T-helper 2 cell treated with Interferon-gamma antibody and Interleukin-4, amounts not matched to agents 100 ng/mL and 5 ng/mL, for 36 hours (primary cell): ENCODE data around the gene AKAP3. TPM values are rescaled to one million over a fixed set of nuclear protein-coding genes. Genes with fewer than 3 reads are reported as not detected.

Source experiments
- intact Hi-C: fragments of 100-400 bp; cut with micrococcal nuclease; formaldehyde crosslinking; loops from one replicate; pipeline ENCODE4 v1.15.1; 2023
- total RNA-seq: library from RNA; stranded (reverse); gene quantifications from 2 replicates; pipeline ENCODE4 v1.2.3, GENCODE V29; 2022

AKAP3 gene
- total RNA-seq, result 0.93 and 1.4 TPM in 2 replicates

DNA sequence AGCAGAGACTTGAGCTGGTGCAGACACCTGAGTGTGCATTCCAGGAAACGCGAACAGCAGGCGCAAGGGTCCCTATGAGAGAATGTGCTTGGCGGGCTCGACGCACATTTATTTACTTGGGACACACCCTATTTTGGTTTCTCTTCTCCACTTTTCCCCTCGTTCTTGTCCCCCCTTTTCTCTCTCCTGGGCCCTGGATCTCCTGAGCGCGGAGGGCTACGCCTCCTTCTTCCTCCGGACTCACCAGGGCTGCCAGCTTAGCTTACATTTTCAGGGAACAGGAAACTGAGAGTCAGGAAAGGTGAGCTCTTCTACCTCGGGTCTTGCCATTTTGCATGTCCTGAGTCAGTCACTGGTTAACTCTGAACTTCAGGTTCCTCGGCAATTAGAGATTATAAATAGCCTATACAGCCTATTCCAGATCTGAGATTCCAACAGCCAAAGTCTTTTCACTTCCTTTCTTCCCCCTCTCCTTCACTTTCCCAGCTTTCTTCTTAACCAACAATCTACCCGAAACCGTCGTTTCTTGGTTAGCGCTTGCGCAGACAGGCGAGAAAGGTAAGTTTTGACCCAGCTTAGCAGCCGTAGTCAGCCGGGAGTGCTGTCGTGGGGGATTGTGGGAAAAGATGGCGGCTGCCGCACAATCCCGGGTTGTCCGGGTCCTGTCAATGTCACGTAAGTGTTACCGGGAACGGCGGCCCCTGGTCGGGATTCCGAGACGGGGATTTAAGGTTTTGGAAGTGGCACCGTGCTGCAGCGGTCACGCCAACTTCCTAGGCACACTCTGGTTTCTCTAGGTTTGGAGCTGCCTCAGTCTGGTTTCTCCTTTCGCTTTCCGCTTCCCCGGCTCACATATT is at the start of gene AKAP3, which contains the start of gene NDUFA9:
AKAP3 (minus strand) TSS at position 551 of the 857 bp plus-strand sequence. CDS start 10,855 bp downstream, outside the sequence.
NDUFA9 (plus strand) TSS at position 614 of the 857 bp plus-strand sequence; CDS start at position 627, 13 bp downstream.
- intact Hi-C loops, result loop anchor here (1.0 kb wide), 3 partner anchors 44 to 181 kb away; partner anchors contain the start of gene RAD51AP1

GRCh38 chr12:4690760-4691159 is 41.9 kb upstream of the AKAP3 start:
- intact Hi-C loops, result no loop called here

DNA sequence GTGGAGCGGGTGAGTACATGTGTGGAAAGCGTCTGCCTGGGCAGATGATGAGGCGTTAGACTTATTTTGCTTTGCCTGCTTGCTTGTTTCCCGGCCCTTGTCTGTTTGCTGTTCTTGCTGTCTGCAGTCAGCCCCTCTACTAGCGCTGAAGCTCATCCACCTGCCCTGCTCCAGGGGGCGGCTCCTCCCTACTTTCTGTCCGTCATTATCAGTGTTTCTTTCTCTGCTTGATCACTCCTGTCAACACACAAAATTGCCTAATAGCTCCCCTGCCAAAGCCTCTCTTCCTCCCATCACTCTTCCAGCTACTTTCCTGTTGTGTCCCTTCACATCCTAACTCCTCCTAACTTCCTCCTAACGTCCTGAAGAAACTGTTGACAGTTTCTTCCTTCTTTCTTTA is 36.5 kb upstream of the AKAP3 start:
- intact Hi-C loops, result no loop called here

- intact Hi-C loops, result no loop called here
These were observed 32.9 kb upstream of the AKAP3 start for GRCh38 chr12:4681732-4682131.

DNA sequence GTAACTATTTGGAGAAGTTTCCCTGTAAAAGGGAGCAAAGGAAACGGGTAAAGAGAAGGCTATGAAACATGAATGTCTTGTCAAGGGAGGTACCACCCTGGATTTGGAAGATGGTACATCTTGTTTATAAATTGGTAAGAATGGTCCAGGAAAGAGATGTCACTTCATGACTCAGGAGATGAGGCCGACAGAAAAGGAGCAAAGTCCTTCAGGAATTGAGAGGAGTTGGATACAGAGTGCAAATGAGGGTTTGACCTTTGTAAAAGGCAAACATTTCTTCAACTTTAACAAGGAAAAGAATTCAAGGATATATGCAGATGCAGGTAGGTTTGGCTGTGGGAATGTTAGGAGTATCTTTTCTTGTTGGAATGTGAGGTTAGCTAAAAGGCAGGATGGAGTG is 30.9 kb upstream of the AKAP3 start:
- intact Hi-C loops, result no loop called here

DNA sequence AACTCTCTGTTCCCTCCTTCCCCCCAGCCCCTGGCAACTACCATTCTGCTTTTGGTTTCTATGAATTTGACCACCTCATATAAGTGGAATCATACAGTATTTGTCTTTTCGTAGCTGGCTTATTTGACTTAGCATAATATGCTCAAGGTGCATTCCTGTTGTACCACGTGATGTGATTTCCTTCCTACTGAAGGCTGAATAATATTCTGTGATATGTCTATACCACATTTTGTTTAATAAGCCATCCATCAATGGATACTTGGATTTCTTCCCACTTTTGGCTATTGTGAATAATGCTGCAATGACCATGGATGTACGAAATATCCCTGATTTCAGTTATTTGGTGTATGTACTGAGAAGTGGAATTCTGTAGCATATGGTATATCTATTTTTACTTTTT is 16.4 kb upstream of the AKAP3 start:
- intact Hi-C loops, result no loop called here

DNA sequence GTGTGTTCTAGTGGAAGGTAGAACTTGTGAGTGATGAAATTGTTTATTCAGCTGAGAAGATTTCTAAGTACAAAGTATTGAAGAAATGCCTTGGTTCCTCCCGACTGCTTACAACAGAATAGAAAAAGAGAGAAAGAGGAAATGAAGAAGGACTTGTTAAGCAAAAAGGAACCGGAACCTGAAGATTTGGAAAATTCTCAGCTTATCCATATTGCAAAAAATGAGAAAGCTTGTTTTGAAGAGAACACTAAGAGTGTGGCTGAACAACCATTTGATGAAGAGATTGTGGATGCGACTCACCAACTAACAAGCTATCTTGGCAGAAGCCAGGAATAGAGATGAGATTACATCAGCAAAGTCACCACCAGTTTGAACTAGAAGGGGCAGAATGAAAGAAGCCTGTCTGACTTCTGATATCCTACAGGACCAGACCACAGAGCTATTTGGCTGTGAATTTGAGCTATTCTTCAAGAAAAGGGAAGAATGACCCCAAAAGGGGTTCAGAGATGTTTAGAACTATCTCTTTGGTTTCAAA is 15.2 kb upstream of the AKAP3 start:
- intact Hi-C loops, result no loop called here

DNA sequence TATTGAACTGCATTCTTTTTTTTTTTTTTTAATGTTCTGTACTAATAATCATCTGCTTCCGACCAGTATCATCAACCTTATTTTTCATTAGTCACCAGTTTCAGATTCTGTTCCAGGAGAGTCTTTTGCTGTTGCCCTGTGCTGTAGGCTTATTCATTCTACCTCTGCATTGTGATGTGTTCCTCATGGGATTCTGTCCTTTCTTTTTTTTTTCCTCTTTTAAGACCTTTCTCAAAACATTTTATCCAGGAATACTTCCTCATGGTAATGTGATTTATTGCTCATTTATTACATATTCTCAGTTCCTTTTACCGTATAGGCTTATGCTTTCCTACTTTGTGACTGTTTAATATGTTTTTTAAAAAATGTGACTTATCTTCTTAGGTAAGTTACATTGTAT is 4.8 kb upstream of the AKAP3 start:
- intact Hi-C loops, result no loop called here

DNA sequence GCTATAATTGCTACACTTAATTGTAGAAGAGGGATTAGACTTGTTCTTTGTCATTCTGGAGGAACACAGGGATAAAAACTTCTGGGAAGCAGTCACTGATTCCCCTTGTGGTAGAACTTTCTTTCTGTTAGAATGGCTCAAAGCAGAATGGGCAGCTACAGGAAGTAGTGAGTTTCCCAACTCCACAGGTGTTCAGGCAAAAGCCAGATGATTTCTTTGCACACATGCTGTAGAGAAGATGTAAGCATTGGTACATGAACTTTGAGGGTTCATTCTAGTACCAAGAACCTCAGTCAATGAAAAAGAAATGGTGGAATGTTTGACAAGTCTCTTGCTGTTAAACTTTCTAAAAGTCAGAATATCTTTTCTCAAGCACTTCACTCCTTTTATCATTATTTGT is 4.4 kb upstream of the AKAP3 start:
- intact Hi-C loops, result no loop called here

DNA sequence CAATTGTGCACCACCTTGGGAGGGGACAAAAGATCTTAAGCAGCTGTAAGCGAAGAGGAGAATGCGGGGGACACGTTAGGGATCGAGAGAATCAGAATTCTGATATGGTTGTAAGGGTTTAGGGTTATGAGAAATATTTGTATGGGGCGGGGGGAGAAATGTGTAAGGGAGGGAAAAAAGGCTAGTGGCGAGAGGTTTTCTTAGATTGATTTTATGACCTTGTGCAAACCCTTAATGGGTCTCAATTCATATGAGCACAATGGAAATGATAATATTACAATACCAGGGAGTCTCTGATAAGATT is 459 bp upstream of the AKAP3 start:
- intact Hi-C loops, result loop anchor here (1.0 kb wide), 3 partner anchors 45 to 180 kb away; partner anchors contain the start of gene RAD51AP1

DNA sequence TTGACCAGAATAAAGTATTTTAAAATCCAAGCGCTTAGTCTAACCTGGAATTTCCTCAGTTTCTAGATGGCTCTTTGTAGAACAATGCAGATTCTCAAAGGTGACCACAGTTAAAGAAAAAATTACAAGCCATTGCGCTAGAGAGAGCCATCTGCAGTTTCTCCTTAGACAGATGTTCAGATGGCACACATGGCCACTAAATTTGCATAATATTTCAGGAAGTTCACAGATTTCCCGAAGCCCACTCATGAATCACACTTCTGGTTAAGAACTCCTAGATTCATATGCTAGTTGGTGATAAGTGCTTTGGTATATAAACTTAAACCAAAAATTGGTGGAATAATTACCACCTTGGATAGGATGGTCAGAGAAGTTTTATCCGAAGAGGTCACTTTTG is 749 bp downstream of the AKAP3 start:
- intact Hi-C loops, result no loop called here

DNA sequence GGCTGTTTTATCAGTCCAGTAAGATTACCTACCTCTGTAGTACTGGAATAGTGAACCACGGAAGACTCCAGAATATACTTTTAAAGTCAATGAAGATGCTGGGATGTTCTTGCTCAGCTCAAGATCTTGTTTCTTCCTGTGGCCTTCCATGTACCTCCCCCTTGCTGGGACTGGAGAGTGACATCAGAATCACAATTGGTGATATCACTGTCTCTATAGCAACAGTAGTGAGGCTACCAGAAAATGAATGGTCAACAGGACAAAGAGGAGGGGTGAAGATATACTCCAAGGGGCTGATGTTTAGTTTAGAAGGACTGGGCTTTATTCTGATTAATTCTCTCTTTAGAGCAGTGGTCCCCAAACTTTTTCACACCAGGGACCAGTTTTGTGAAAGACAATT is 3.8 kb downstream of the AKAP3 start:
- intact Hi-C loops, result no loop called here

DNA sequence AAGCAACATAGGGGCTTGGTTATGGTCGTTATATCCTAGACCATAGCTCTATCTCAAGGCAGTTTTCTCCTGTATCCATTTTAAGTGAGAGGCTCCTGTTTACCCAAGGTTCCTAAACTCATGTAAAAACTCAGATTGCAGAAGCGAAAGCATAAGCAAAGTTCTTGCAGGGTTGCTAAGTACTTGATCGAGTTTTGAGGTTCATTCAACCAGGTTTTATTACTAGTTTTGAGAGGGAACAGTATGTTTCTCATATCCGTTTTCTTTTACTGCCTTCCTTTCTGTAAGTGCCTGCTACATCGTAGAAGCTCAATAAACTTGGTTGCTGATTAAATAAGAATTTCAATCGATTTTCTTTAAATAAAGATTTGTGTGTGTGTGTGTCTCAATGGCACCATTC is 5.1 kb downstream of the AKAP3 start:
- intact Hi-C loops, result no loop called here

- intact Hi-C loops, result no loop called here
These were observed 18.6 kb downstream of the AKAP3 start for GRCh38 chr12:4630262-4630661.

DNA sequence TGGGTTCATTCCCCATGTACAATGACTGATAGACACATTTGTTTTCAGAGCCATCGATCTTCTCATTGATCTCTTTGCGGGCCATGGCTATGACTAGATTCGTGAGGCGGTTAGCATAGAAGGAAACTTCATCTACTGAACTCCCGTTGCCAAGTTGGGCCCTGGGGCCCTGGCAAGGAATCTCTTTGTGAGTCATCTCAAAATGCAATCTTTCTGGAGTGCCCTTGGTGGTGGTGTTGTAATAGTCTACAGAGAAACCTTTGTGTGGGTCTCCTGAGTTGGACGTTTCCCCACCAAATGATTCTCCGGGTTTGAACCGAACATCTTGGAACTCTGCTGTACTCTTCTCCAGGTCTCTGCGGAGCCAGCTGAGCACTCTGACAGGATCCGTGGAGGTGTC is 20.4 kb downstream of the AKAP3 start:
- intact Hi-C loops, result no loop called here

- intact Hi-C loops, result no loop called here
These were observed 22.3 kb downstream of the AKAP3 start for GRCh38 chr12:4626543-4626942.

DNA sequence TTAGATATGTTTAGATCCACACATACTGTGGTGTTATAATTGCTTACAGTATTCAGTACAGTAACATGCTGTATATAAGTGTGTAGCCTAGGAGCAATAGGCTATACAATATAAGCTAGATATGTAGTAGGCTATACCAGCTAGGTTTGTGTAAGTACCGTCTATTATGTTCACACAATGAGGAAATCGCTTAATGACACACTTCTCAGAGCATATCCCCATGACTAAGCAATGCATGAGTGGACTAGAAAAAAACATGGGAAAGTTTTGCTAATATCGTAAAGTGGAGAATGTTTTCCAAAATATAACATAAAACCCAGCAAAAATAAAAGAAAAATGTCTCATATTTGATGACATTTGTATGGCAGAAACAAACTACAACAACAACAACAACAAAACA is 27.3 kb downstream of the AKAP3 start:
- intact Hi-C loops, result no loop called here

- intact Hi-C loops, result no loop called here
These were observed 33.2 kb downstream of the AKAP3 start for GRCh38 chr12:4615667-4616066.

- intact Hi-C loops, result no loop called here
These were observed 38.4 kb downstream of the AKAP3 start for GRCh38 chr12:4610481-4610880.

- intact Hi-C loops, result no loop called here
These were observed 39.8 kb downstream of the AKAP3 start for GRCh38 chr12:4609071-4609470.

- intact Hi-C loops, result no loop called here
These were observed 41.8 kb downstream of the AKAP3 start for GRCh38 chr12:4607056-4607455.

- intact Hi-C loops, result loop anchor here (1.0 kb wide), 3 partner anchors 45 to 283 kb away; partner anchors contain the start of genes AKAP3, NDUFA9 and TIGAR
These were observed 44.1 kb downstream of the AKAP3 start for GRCh38 chr12:4604684-4605193.

GRCh38 chr12:4603946-4604345 is 44.9 kb downstream of the AKAP3 start:
- intact Hi-C loops, result loop anchor here (1.0 kb wide), 3 partner anchors 45 to 283 kb away; partner anchors contain the start of genes AKAP3, NDUFA9 and TIGAR
